CD4-positive, alpha-beta memory T cell (primary cell): Measurements from ENCODE around the gene FOXD2. TPM values are rescaled to one million over a fixed set of nuclear protein-coding genes. Genes with fewer than 3 reads are reported as not detected.

Experiments used
- CTCF ChIA-PET: fragments of 350-600 bp; sonication (Branson Sonifier 250); formaldehyde crosslinking; loops from one replicate; lab custom pipeline; 2021; ENCODE audit warnings: inconsistent platforms; ENCODE audit not compliant: partially characterized antibody; lab: Charles Lee
- POLR2A ChIA-PET: fragments of 350-600 bp; sonication (Branson Sonifier 250); formaldehyde crosslinking; loops from one replicate; lab custom pipeline; 2021; ENCODE audit not compliant: partially characterized antibody; lab: Charles Lee
- DNase-seq, 5 donors: peaks; one replicate each; pipeline versions ENCODE4 v3.0.0 to v3.0.0-alpha.2; 2020 to 2022; ENCODE audit warnings: mixed read lengths in 1 of 5
- H3K27ac ChIP-seq: one replicate; pipeline ENCODE4 v1.7.0; 2013; ENCODE audit warnings: low read depth, low read length
- H3K27me3 ChIP-seq: 2 replicates; pipeline ENCODE4 v1.7.0; 2013; ENCODE audit warnings: mild to moderate bottlenecking, low read length, moderate library complexity; ENCODE audit not compliant: insufficient read depth
- H3K36me3 ChIP-seq: 2 replicates; pipeline ENCODE4 v1.7.0; 2013; ENCODE audit warnings: mild to moderate bottlenecking, low read length, moderate library complexity; ENCODE audit not compliant: insufficient read depth
- H3K4me1 ChIP-seq: 2 replicates; pipeline ENCODE4 v1.7.0; 2013; ENCODE audit warnings: mild to moderate bottlenecking, low read length, moderate library complexity; ENCODE audit not compliant: insufficient read depth
- H3K4me3 ChIP-seq, 2 donors: one replicate each; pipeline ENCODE4 v1.7.0; 2013; ENCODE audit warnings: low read length in 2 of 2, mild to moderate bottlenecking in 1 of 2
- H3K9me3 ChIP-seq, 2 donors: one replicate each; pipeline ENCODE4 v1.7.0; 2013; ENCODE audit warnings: low read length in 2 of 2, control low read depth in 1 of 2; ENCODE audit not compliant: control insufficient read depth in 1 of 2
- H3K27ac Mint-ChIP-seq, 7 donors: one replicate each; pipeline ENCODE4 v1.8.0; 2020 to 2021; ENCODE audit warnings: mixed read lengths in 7 of 7, mild to moderate bottlenecking in 6 of 7, inconsistent platforms in 3 of 7, moderate library complexity in 3 of 7
- H3K27me3 Mint-ChIP-seq, 2 donors: one replicate each; pipeline ENCODE4 v1.8.0; 2020 to 2021; ENCODE audit warnings: mixed read lengths in 2 of 2
- H3K36me3 Mint-ChIP-seq, 2 donors: one replicate each; pipeline ENCODE4 v1.8.0; 2020 to 2021; ENCODE audit warnings: mixed read lengths in 2 of 2, inconsistent platforms in 1 of 2, mild to moderate bottlenecking in 1 of 2
- H3K4me1 Mint-ChIP-seq, 4 donors: one replicate each; pipeline ENCODE4 v1.8.0; 2020 to 2021; ENCODE audit warnings: mixed read lengths in 4 of 4, mild to moderate bottlenecking in 1 of 4
- H3K4me3 Mint-ChIP-seq, 8 donors: one replicate each; pipeline ENCODE4 v1.8.0; 2020 to 2021; ENCODE audit warnings: mixed read lengths in 8 of 8, mild to moderate bottlenecking in 7 of 8, moderate library complexity in 6 of 8, inconsistent platforms in 3 of 8
- H3K9me3 Mint-ChIP-seq, 8 donors: one replicate each; pipeline ENCODE4 v1.8.0; 2020 to 2021; ENCODE audit warnings: mixed read lengths in 8 of 8, mild to moderate bottlenecking in 5 of 8, inconsistent platforms in 3 of 8, moderate library complexity in 1 of 8
- intact Hi-C: fragments of 100-400 bp; cut with micrococcal nuclease; formaldehyde crosslinking; loops from one replicate; pipeline ENCODE4 v1.15.1; 2023
- polyA plus RNA-seq, 2 donors: library from polyadenylated mRNA; unstranded; fragments of 300-500 nt; fragmentation: Illumina TruSeq; gene quantifications; one replicate each; pipeline ENCODE4 v1.2.3, GENCODE V29; 2021
- total RNA-seq, 2 experiments: library from RNA; stranded (reverse); gene quantifications; one replicate each; pipeline ENCODE4 v1.2.3, GENCODE V29; 2021

The FOXD2 gene
- total and polyA plus RNA-seq, 4 experiments from 2014 or later, result 0.07 to 0.73 (median 0.37) TPM

GRCh38 chr1:47444297-47444561 lies 6.4 kb downstream of the FOXD2 start:
- Mint-ChIP-seq H3K4me1 (peaks cover 13 to 21% (median 18%) of the 10 kb centered on the region in 4 donors), H3K9me3 (peaks cover 0 to 7% (median 0%) of the 10 kb centered on the region in 8 donors), H3K36me3 (no peaks in the 10 kb centered on the region), H3K27ac (peak overlapping the region in 4 of 7 donors; percentile 75 to 85 (median 84)), H3K4me3 (peak overlapping the region; percentile 43 to 81 (median 72)), H3K27me3 (peaks cover 17 to 50% of the 10 kb centered on the region in 2 donors)
- no peaks in the 10 kb centered on the region for H3K9me3 ChIP-seq
- H3K4me3 ChIP-seq, result no peak overlapping the region
- DNase-seq, result no peak
- intact Hi-C loops, result no loop called here
- H3K36me3 ChIP-seq, result no peaks in the 10 kb centered on the region
- peaks cover 79% of the 10 kb centered on the region for H3K27me3 ChIP-seq
- ChIA-PET CTCF (no interaction called here), POLR2A (interaction anchor here (1.0 kb wide), 1 partner anchor 12 kb away, joined by 3 read pairs; no protein-coding TSS in a partner anchor)
- H3K4me1 ChIP-seq, result peaks cover 23% of the 10 kb centered on the region
- no peak overlapping the region for H3K27ac ChIP-seq

- H3K27ac ChIP-seq, result no peak overlapping the region
- H3K36me3 ChIP-seq, result no peaks in the 10 kb centered on the region
- ChIA-PET CTCF (no interaction called here), POLR2A (interaction anchor here (1.0 kb wide), 1 partner anchor 12 kb away, joined by 3 read pairs; no protein-coding TSS in a partner anchor)
- DNase-seq, result peak in 3 of 5 donors; percentile 32 to 39 (median 35)
- peaks cover 23% of the 10 kb centered on the region for H3K4me1 ChIP-seq
- peaks cover 77% of the 10 kb centered on the region for H3K27me3 ChIP-seq
- peaks cover 13 to 21% (median 19%) of the 10 kb centered on the region in 4 donors for H3K4me1 Mint-ChIP-seq
- intact Hi-C loops, result no loop called here
- no peaks in the 10 kb centered on the region for H3K9me3 ChIP-seq
- peak overlapping the region; percentile 43 to 81 (median 72) for H3K4me3 Mint-ChIP-seq
- H3K36me3 Mint-ChIP-seq, result no peaks in the 10 kb centered on the region
- H3K27me3 Mint-ChIP-seq, result peaks cover 19 to 50% of the 10 kb centered on the region in 2 donors
- peak overlapping the region in 1 of 2 donors; percentile 36 for H3K4me3 ChIP-seq
- peak overlapping the region in 4 of 7 donors; percentile 75 to 85 (median 84) for H3K27ac Mint-ChIP-seq
- peaks cover 0 to 7% (median 0%) of the 10 kb centered on the region in 8 donors for H3K9me3 Mint-ChIP-seq
Observed at GRCh38 chr1:47444562-47445465, 7.0 kb downstream of the FOXD2 start.

DNA sequence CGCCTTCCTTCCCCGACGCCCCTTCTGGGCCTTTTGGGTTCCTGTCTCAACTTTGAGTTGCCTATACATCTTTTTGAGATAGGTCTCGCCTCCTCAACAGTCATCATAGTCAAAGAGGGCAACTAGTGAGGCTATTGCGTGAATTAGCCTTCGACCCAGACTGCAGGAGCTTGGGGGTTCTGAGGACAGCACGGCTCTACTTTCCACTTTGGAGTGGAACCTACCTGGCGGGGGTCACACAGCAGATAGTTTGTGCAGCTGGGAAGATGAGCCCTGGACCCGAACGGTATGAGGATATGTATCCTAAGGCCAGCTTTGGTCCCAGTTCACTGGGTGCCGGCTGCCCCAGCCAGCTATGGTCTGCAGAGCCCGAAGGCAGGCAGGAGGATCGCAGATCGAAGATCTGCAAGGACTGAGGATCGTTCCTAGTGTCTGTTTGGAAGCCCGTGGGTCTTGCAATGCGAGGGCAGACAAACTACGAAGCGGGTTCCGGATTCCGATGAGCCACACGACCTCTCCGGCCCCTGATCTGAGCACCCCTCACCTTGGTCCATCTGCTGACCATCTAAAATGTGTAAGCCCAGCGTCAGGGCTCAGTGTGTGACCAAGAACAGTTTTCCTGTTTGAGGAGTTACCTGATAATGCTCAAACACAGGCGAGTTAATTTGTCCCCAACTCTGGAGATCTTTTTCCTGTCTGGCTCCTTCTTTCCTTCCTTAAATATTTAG lies 8.1 kb downstream of the FOXD2 start:
- peak overlapping the region in 3 of 7 donors; percentile 2 to 82 (median 49) for H3K27ac Mint-ChIP-seq
- peaks cover 13 to 21% (median 19%) of the 10 kb centered on the region in 4 donors for H3K4me1 Mint-ChIP-seq
- Histone ChIP-seq H3K4me1 (peaks cover 23% of the 10 kb centered on the region), H3K9me3 (no peaks in the 10 kb centered on the region), H3K36me3 (no peaks in the 10 kb centered on the region), H3K4me3 (no peak overlapping the region), H3K27me3 (peaks cover 86% of the 10 kb centered on the region), H3K27ac (no peak overlapping the region)
- H3K27me3 Mint-ChIP-seq, result peaks cover 27 to 55% of the 10 kb centered on the region in 2 donors
- no peak for DNase-seq
- CTCF ChIA-PET, result interaction anchor here (1.0 to 1.5 kb wide), 2 partner anchors 8 to 10 kb away, joined by 3 to 7 read pairs; partner anchors contain the start of gene FOXD2
- POLR2A ChIA-PET, result no interaction called here
- H3K9me3 Mint-ChIP-seq, result peaks cover 0 to 7% (median 0%) of the 10 kb centered on the region in 8 donors
- H3K36me3 Mint-ChIP-seq, result no peaks in the 10 kb centered on the region
- peak overlapping the region in 2 of 8 donors; percentile 49 to 63 for H3K4me3 Mint-ChIP-seq
- intact Hi-C loops, result no loop called here

- Mint-ChIP-seq H3K4me1 (peaks cover 13 to 21% (median 19%) of the 10 kb centered on the region in 4 donors), H3K36me3 (no peaks in the 10 kb centered on the region), H3K4me3 (no peak overlapping the region), H3K27me3 (peaks cover 42 to 62% of the 10 kb centered on the region in 2 donors), H3K27ac (no peak overlapping the region), H3K9me3 (peaks cover 0 to 7% (median 0%) of the 10 kb centered on the region in 8 donors)
- DNase-seq, result no peak
- Histone ChIP-seq H3K27ac (no peak overlapping the region), H3K27me3 (peaks cover 75% of the 10 kb centered on the region), H3K36me3 (no peaks in the 10 kb centered on the region), H3K9me3 (no peaks in the 10 kb centered on the region), H3K4me1 (peaks cover 23% of the 10 kb centered on the region), H3K4me3 (no peak overlapping the region)
- intact Hi-C loops, result no loop called here
- CTCF ChIA-PET, result interaction anchor here (0.9 to 3.6 kb wide), 5 partner anchors 12 to 278 kb away, joined by 4 to 34 read pairs (median 5); partner anchors contain the start of genes CMPK1 and FOXD2
- POLR2A ChIA-PET, result interaction anchor here (1.2 to 1.4 kb wide), 2 partner anchors 10 to 11 kb away, joined by 4 to 5 read pairs; partner anchors contain the start of gene FOXD2
Observed at GRCh38 chr1:47448462-47449222, 10.8 kb downstream of the FOXD2 start.

DNA sequence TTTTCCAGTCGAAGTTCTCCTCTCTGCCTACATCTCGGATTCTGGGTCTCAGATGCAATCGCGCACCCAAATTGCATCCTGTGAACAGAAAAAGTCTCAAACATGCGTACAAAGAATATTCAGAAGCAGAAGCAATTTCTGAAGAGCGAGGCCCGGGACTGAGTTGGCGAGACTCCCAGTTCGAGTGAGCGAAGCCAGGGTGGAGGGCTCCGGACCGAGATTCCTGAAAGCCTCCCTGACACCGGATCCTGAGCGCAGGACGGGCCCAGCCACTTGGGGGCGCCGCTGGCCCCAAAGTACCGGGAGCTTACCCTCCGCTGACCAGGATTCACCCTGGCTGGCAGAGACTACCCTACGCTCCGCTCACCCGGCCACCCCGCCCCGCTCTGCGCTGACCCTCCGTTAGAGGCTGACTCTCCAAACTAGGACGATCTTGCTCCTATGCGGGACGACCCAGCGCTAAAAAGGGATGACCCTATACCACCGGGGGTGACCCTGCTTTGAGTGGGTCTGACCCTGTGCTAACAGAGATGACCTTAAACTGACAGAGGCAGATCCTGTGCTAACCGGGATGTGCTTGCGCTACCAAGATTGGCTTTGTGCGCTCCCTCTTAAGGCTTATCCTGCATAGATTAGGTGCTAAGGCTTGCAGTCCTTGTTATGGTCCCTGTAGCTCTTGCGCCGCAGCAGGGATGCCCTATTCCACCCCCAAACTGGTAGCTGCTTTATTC lies 12.1 kb downstream of the FOXD2 start:
- peaks cover 45 to 53% of the 10 kb centered on the region in 2 donors for H3K27me3 Mint-ChIP-seq
- intact Hi-C loops, result no loop called here
- ChIA-PET CTCF (interaction anchor here (1.0 to 3.6 kb wide), 4 partner anchors 13 to 276 kb away, joined by 4 to 34 read pairs (median 4); partner anchors contain the start of genes CMPK1 and FOXD2), POLR2A (interaction anchor here (1.1 to 1.4 kb wide), 2 partner anchors 11 to 12 kb away, joined by 3 to 5 read pairs; partner anchors contain the start of gene FOXD2)
- H3K27ac ChIP-seq, result no peak overlapping the region
- no peaks in the 10 kb centered on the region for H3K36me3 Mint-ChIP-seq
- H3K9me3 Mint-ChIP-seq, result peaks cover 0 to 4% (median 0%) of the 10 kb centered on the region in 8 donors
- H3K36me3 ChIP-seq, result no peaks in the 10 kb centered on the region
- H3K4me1 Mint-ChIP-seq, result peaks cover 6 to 10% (median 9%) of the 10 kb centered on the region in 4 donors
- H3K4me3 Mint-ChIP-seq, result no peak overlapping the region
- no peaks in the 10 kb centered on the region for H3K9me3 ChIP-seq
- H3K27me3 ChIP-seq, result peaks cover 62% of the 10 kb centered on the region
- peaks cover 15% of the 10 kb centered on the region for H3K4me1 ChIP-seq
- no peak overlapping the region for H3K4me3 ChIP-seq
- H3K27ac Mint-ChIP-seq, result no peak overlapping the region
- no peak for DNase-seq

DNA sequence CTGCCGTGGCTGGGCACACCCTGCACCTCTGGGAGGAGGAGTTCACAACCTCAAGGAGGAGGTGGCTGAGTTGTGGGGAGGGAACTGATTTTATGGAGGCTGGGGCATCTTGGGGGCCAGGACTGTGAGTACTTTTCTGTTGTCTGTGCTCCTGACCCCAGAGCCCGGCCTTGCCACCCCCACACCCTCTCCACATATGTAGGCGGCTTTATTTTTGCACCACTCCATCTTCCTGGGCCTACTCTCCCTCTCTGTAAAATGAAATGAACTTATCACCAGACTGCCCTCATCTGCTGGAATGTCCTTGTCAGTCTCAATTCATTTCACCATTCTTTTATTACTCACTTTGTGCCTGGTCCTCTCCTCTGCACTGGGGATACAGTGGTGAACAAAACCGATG lies 12.8 kb downstream of the FOXD2 start:
- Histone ChIP-seq H3K36me3 (no peaks in the 10 kb centered on the region), H3K4me3 (no peak overlapping the region), H3K4me1 (peaks cover 8% of the 10 kb centered on the region), H3K9me3 (no peaks in the 10 kb centered on the region), H3K27me3 (peaks cover 56% of the 10 kb centered on the region), H3K27ac (no peak overlapping the region)
- no peak for DNase-seq
- Mint-ChIP-seq H3K36me3 (no peaks in the 10 kb centered on the region), H3K4me1 (peaks cover 2 to 5% (median 4%) of the 10 kb centered on the region in 4 donors), H3K4me3 (no peak overlapping the region), H3K9me3 (peaks cover 0 to 1% (median 0%) of the 10 kb centered on the region in 8 donors), H3K27me3 (peaks cover 47 to 49% of the 10 kb centered on the region in 2 donors), H3K27ac (no peak overlapping the region)
- intact Hi-C loops, result no loop called here
- ChIA-PET POLR2A (interaction anchor here (1.1 kb wide), 1 partner anchor 13 kb away, joined by 3 read pairs; the partner anchor contains the start of gene FOXD2), CTCF (interaction anchor here (3.6 kb wide), 1 partner anchor 14 kb away, joined by 34 read pairs; the partner anchor contains the start of gene FOXD2)
